Hematopoietic multipotent progenitor cell treated with erythropoietin and hydrocortisone succinate and interleukin-3 and kit ligand, for 17 days (in vitro differentiated cells): ENCODE measurements around the gene PLIN4.

Source experiments
- DNase-seq: peaks from one replicate; pipeline ENCODE4 v3.0.0-alpha.2; 2015; ENCODE audit warnings: low spot score

PLIN4 gene

DNA sequence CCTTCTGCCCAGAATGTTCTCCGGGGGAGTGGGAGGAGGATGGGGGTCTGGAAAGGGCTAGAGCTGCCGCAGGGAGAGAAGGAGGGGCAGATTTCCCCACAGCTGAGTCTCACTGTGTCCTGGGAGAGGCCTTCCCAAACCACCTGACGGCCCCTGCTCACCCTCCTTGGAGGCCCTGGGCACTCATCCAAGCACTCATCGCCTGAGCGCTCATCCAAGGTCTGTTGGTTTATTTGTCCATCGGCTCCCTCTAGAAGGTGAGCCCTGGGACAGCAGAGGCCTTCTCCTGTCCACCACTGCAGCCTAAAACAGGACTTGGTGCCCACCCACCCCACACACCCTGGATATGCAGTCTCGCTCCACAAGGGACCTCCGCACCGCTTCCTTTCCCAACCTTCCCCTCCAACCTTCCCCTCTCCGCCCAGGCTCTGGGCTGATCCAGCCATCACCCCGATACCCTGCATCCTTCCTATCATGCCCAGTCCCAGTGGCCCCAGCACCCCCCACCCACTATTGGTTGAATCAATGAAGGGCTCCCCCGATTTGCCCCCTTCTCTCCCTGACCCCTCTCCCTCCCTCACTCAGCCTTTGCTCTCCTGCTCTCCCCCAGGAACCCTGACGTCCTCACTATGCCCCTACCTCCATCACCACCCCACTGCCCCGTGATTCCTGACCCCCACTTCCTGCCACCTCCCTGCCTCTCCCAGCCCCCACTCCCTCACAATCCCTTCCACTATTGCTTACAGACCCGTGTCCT lies 62.4 kb downstream of the PLIN4 start:
- DNase-seq, result peak; percentile 84

DNA sequence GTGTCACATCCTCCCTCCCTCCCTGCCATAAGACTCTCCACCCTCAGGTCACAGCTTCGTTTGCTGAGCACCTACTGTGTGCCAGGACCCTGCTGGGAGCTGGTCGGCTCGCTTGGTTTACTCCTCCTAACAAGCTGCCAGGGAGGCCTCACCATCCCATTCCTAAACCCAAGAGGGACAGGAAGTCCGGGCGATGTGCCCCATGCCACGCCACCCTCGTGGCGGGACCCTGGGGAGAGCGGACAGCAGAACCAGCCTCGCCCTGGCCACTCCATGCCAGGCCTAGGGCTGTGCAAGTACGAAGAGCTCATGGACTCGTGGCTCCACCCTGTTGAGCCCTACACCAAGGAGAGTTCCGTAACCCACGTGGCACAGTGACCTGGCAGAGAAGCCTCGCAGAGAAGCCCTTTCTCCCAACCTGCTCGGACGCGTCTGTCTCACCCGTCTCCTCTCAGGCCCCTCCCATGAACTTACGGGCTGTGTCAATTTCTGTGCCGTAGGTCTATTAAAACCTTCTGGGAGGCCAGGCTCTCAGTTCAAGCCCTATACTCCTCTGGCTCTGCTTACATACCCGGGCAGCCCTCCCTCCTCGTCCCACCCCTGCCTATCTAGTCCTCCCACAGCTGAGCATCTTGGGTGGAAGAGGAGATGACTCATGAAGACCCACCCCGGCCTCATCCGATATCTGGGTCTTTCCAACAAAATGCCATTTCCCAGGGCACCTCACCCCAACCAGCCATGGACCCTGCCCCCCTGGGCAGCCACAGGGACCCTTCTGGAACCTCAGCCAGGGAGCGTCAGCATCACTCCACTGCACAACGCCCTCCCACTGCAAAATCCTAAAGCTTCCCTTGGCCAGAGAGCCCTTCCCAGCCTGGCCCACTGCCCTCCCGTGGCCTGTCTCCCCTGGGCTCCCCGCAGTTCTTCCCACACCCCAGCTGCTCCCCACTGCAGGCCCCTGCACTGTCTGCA lies 63.3 kb downstream of the PLIN4 start:
- peak; percentile 91 for DNase-seq

DNA sequence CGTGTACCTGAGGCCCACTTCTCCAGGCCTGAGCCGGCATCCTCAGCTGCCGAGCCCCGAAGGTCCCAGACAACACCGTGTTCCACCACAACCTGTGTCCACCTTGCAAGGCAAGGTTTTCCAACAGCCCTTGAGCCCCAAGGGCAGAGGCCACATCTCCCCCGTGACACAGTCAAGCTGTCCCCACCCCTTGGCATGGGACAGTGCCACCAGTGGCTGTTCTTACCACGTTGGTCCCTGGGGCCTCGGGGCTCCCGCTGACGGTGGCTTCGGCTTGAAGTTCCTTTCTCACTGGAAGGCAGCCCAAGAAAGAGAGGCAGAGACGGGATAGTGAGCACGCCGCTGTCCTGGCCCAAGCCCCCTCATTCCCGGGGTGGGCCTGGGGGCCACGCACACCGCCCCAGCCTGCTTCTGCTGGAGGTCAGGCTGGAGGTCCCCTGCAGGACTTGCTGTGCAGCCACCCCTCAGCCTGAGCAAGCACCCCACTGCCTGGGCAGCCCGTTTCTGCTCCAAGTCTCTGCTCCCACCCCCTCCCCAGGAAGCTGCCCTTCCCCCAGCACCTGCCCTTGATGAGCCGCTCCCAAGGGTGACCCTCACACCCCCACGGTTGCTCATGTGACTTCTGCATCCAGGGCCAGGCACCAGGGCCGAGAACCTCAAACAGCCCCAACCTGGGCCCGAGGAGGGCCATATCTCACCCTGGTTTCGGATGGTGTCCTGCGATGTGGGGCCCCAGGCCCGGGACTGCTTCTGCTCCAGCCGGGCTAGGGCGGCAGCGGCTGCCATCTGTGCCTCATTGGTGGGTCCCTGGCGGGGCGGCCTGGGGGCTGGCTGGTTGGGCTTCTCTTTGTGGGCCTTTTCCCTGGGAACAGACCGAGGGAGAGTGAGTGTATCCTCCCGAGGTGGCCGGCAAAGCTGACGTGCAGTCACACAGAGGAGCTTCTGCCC lies 64.8 kb downstream of the PLIN4 start:
- DNase-seq, result no peak

- DNase-seq, result no peak
These were observed 65.9 kb downstream of the PLIN4 start for GRCh38 chr19:4452230-4452990.
